GM23338 (cell line): ENCODE results near the gene RPIA. TPM values are rescaled to one million over a fixed set of nuclear protein-coding genes. Genes with fewer than 3 reads are reported as not detected.
A peak's percentile ranks its signal among the peaks of the same experiment; 100 is the strongest.

Source experiments
- ATAC-seq: fragments of 200-7000 bp; cut with Tn5 transposase; 3 replicates; pipeline ENCODE4 v1.9.1; 2020
- DNase-seq: peaks from one replicate; pipeline ENCODE4 v3.0.0-alpha.2; 2015; ENCODE audit warnings: low spot score
- H2AFZ ChIP-seq: fragments of 200-600 bp; sonication (generic); 2 replicates; pipeline ENCODE4 v1.8.0; 2016; ENCODE audit warnings: antibody characterized with exemption, mild to moderate bottlenecking, moderate library complexity
- H3F3A ChIP-seq: fragments of 200-600 bp; sonication (generic); replicated peaks from 2 replicates; pipeline ENCODE4 v1.8.0; 2017; ENCODE audit warnings: antibody characterized with exemption, mixed run types, low read depth
- H3K27ac ChIP-seq: fragments of 200-600 bp; sonication (generic); 2 replicates; pipeline ENCODE4 v1.6.1; 2016; ENCODE audit warnings: low read depth
- H3K27me3 ChIP-seq: fragments of 200-600 bp; sonication (generic); 2 replicates; pipeline ENCODE4 v1.8.0; 2016; ENCODE audit warnings: mild to moderate bottlenecking, mixed run types, moderate library complexity; ENCODE audit not compliant: insufficient read depth
- H3K36me3 ChIP-seq: fragments of 200-600 bp; sonication (generic); 2 replicates; pipeline ENCODE4 v1.8.0; 2016; ENCODE audit warnings: mild to moderate bottlenecking; ENCODE audit not compliant: insufficient read depth
- H3K4me1 ChIP-seq: fragments of 200-600 bp; sonication (generic); 2 replicates; pipeline ENCODE4 v1.8.0; 2016; ENCODE audit warnings: mild to moderate bottlenecking, moderate library complexity; ENCODE audit not compliant: insufficient read depth
- H3K4me2 ChIP-seq: fragments of 200-600 bp; sonication (generic); 2 replicates; pipeline ENCODE4 v1.7.1; 2017; ENCODE audit warnings: mixed run types
- H3K4me3 ChIP-seq: fragments of 200-600 bp; sonication (generic); 2 replicates; pipeline ENCODE4 v1.6.1; 2016; ENCODE audit warnings: mixed run types
- H3K79me2 ChIP-seq: fragments of 200-600 bp; sonication (generic); replicated peaks from 2 replicates; pipeline ENCODE4 v1.8.0; 2017; ENCODE audit warnings: mild to moderate bottlenecking; ENCODE audit not compliant: insufficient read depth
- H3K9me2 ChIP-seq: fragments of 200-600 bp; sonication (generic); 2 replicates; pipeline ENCODE4 v1.8.0; 2017; ENCODE audit not compliant: insufficient read depth
- H4K20me1 ChIP-seq: fragments of 200-600 bp; sonication (generic); replicated peaks from 2 replicates; pipeline ENCODE4 v1.8.0; 2017; ENCODE audit warnings: mild to moderate bottlenecking; ENCODE audit not compliant: insufficient read depth
- H3K27ac Mint-ChIP-seq: 2 replicates; pipeline ENCODE4 v1.8.0; 2020; ENCODE audit warnings: inconsistent platforms, mild to moderate bottlenecking, moderate library complexity, mixed read lengths
- H3K27me3 Mint-ChIP-seq: 3 replicates; pipeline ENCODE4 v1.8.0; 2022; ENCODE audit warnings: low read depth, mild to moderate bottlenecking, moderate library complexity, mixed read lengths, inconsistent platforms; ENCODE audit not compliant: insufficient read depth, poor library complexity
- H3K36me3 Mint-ChIP-seq: 3 replicates; pipeline ENCODE4 v1.8.0; 2021; ENCODE audit warnings: low read depth, mild to moderate bottlenecking, inconsistent platforms, moderate library complexity, mixed read lengths
- H3K4me1 Mint-ChIP-seq: 3 replicates; pipeline ENCODE4 v1.8.0; 2020; ENCODE audit warnings: mild to moderate bottlenecking, inconsistent platforms, mixed read lengths
- H3K4me3 Mint-ChIP-seq: 3 replicates; pipeline ENCODE4 v1.8.0; 2021; ENCODE audit warnings: moderate library complexity, mild to moderate bottlenecking, inconsistent platforms, mixed read lengths
- H3K9me3 Mint-ChIP-seq: 3 replicates; pipeline ENCODE4 v1.8.0; 2020; ENCODE audit warnings: moderate library complexity, mild to moderate bottlenecking, inconsistent platforms, mixed read lengths
- CREB1 ChIP-seq: fragments of 250-450 bp; sonication (Bioruptor Pico); IDR thresholded peaks from 2 replicates; pipeline ENCODE4 v1.5.0; 2020; ENCODE audit warnings: low read depth, mild to moderate bottlenecking, moderate library complexity
- CTCF ChIP-seq, 2 experiments: fragments of 200-600 bp in 1 of 2; sonication (generic) in 1 of 2; conservative IDR thresholded peaks; 2 replicates each; pipeline versions ENCODE4 v1.5.1 to v1.6.1; 2016 to 2017; ENCODE audit warnings: antibody characterized with exemption in 2 of 2, low read depth in 2 of 2, mild to moderate bottlenecking in 2 of 2, moderate library complexity in 1 of 2
- ETS1 ChIP-seq: IDR thresholded peaks from 2 replicates; pipeline ENCODE4 v1.6.1; 2016; ENCODE audit warnings: antibody characterized with exemption
- EZH2 ChIP-seq: fragments of 200-600 bp; sonication (generic); IDR thresholded peaks from one replicate; pipeline ENCODE4 v1.8.0; 2017; ENCODE audit warnings: antibody characterized with exemption, mild to moderate bottlenecking, low read depth; ENCODE audit not compliant: unreplicated experiment
- REST ChIP-seq: IDR thresholded peaks from one replicate; pipeline ENCODE4 v1.6.1; 2018; ENCODE audit warnings: antibody characterized with exemption; ENCODE audit not compliant: unreplicated experiment
- ZNF114 ChIP-seq: fragments of 250-450 bp; sonication (Bioruptor Pico); IDR thresholded peaks from 2 replicates; pipeline ENCODE4 v1.5.0; 2020; ENCODE audit warnings: mild to moderate bottlenecking, moderate library complexity
- ZNF331 ChIP-seq: fragments of 250-450 bp; sonication (Bioruptor Pico); IDR thresholded peaks from 2 replicates; pipeline ENCODE4 v1.5.0; 2020; ENCODE audit warnings: low read depth, mild to moderate bottlenecking, moderate library complexity
- ZNF462 ChIP-seq: fragments of 250-450 bp; sonication (Bioruptor Pico); IDR thresholded peaks from 2 replicates; pipeline ENCODE4 v1.5.0; 2020; ENCODE audit warnings: mild to moderate bottlenecking, moderate library complexity
- polyA plus RNA-seq: library from polyadenylated mRNA; unstranded; fragments of >200 nt; fragmentation: Nextera tagmentation; extraction: Ambion mirVana; gene quantifications from 2 replicates; pipeline ENCODE4 v1.2.1, GENCODE V29; 2016
- total RNA-seq: library from RNA; depleted of rRNA; stranded (reverse); fragments of >200 nt; shearing (Covaris generic); gene quantifications from 2 replicates; pipeline ENCODE4 v1.2.3, GENCODE V29; 2014

The RPIA gene
- total and polyA plus RNA-seq, 2 experiments from 2014 or later, result 18.8 to 22.5 TPM

GRCh38 chr2:88659538-88659915, 31.9 kb upstream of the RPIA start:
- no peaks in the 10 kb centered on the region for H4K20me1 ChIP-seq
- H3K27me3 Mint-ChIP-seq, result no peaks in the 10 kb centered on the region
- peak overlapping the region; percentile 83 for H3K27ac ChIP-seq
- no peak overlapping the region for H3K4me3 ChIP-seq
- H3K27me3 ChIP-seq, result no peaks in the 10 kb centered on the region
- peaks cover 14% of the 10 kb centered on the region; the same call in 1 of the 2 replicates for H3K9me2 ChIP-seq
- no peak overlapping the region for H3K4me3 Mint-ChIP-seq
- peak; percentile 83 for ATAC-seq
- no peaks in the 10 kb centered on the region for H3K36me3 Mint-ChIP-seq
- H2AFZ ChIP-seq, result no peak overlapping the region
- no peaks in the 10 kb centered on the region for H3K36me3 ChIP-seq
- H3K9me3 Mint-ChIP-seq, result peaks cover 3% of the 10 kb centered on the region; the same call in 1 of the 3 replicates
- H3K79me2 ChIP-seq, result no peaks in the 10 kb centered on the region
- H3K4me2 ChIP-seq, result peak overlapping the region; percentile 8; the same call in 1 of the 2 replicates
- H3K4me1 ChIP-seq, result peaks cover 6% of the 10 kb centered on the region
- DNase-seq, result peak; percentile 66
- peak overlapping the region; percentile 64 for H3K27ac Mint-ChIP-seq
- H3F3A ChIP-seq, result 0 out of 2 replicates have a peak, but pooled peaks cover 4% of the 10 kb centered on the region
- H3K4me1 Mint-ChIP-seq, result peaks cover 19% of the 10 kb centered on the region
- TF ChIP-seq ETS1 (no peak), ZNF114 (CRISPR knock-in tag) (no peak), CTCF (conservative IDR thresholded peaks at IDR 0.05; ENCODE audit: low read depth in 2 of 2) (no peak), CREB1 (CRISPR knock-in tag) (no peak), REST (no peak)

- peaks cover 6% of the 10 kb centered on the region for H3K4me1 ChIP-seq
- no peaks in the 10 kb centered on the region for H3K27me3 ChIP-seq
- no peaks in the 10 kb centered on the region for H4K20me1 ChIP-seq
- no peak overlapping the region for H3K4me3 Mint-ChIP-seq
- peak overlapping the region; percentile 38; the same call in 1 of the 2 replicates for H3K27ac Mint-ChIP-seq
- H3K36me3 ChIP-seq, result no peaks in the 10 kb centered on the region
- H3K9me3 Mint-ChIP-seq, result peaks cover 3% of the 10 kb centered on the region; the same call in 1 of the 3 replicates
- no peaks in the 10 kb centered on the region for H3K27me3 Mint-ChIP-seq
- ATAC-seq (no peak), DNase-seq (no peak)
- H3K79me2 ChIP-seq, result no peaks in the 10 kb centered on the region
- no peak overlapping the region for H3K4me2 ChIP-seq
- H3K4me1 Mint-ChIP-seq, result peaks cover 19% of the 10 kb centered on the region
- H3K36me3 Mint-ChIP-seq, result no peaks in the 10 kb centered on the region
- peak overlapping the region; percentile 83; the same call in 1 of the 2 replicates for H3K27ac ChIP-seq
- H3F3A ChIP-seq, result 0 out of 2 replicates have a peak, but pooled peaks cover 4% of the 10 kb centered on the region
- no peak overlapping the region for H2AFZ ChIP-seq
- no peak overlapping the region for H3K4me3 ChIP-seq
- peaks cover 17% of the 10 kb centered on the region; the same call in 1 of the 2 replicates for H3K9me2 ChIP-seq
- TF ChIP-seq ZNF462 (CRISPR knock-in tag) (no peak), ZNF331 (no peak), EZH2 (no peak), CREB1 (CRISPR knock-in tag) (no peak), ZNF114 (CRISPR knock-in tag) (no peak)
Observed at GRCh38 chr2:88660622-88661021, 30.9 kb upstream of the RPIA start.
